C4-2B (cell line): ENCODE measurements around the gene CDYL.
"Not testable (repeated sequence)": the region's sequence is repeated elsewhere in the genome, so short reads cannot be mapped to it uniquely, and the experiment has no call there.

Source experiments
- H3K27ac ChIP-seq: fragments of 450-650 bp; 2 replicates; pipeline ENCODE4 v1.5.1; 2017
- CTCF ChIP-seq: fragments of 450-650 bp; conservative IDR thresholded peaks from 2 replicates; pipeline ENCODE4 v1.5.1; 2017; ENCODE audit warnings: mild to moderate bottlenecking
- ZFX ChIP-seq: fragments of 450-650 bp; IDR thresholded peaks from 2 replicates; pipeline ENCODE4 v1.6.1; 2017

CDYL gene

GRCh38 chr6:4994741-4995140 is 218.5 kb downstream of the CDYL start:
- TF ChIP-seq ZFX (no peak), CTCF (no peak)
- H3K27ac ChIP-seq: no peak overlapping the region

- no peak for TF ChIP-seq ZFX
- no peak overlapping the region for H3K27ac ChIP-seq
Measured at GRCh38 chr6:4997862-4998261, 221.7 kb downstream of the CDYL start.

GRCh38 chr6:4999586-4999985 is 223.4 kb downstream of the CDYL start:
- H3K27ac ChIP-seq: no peak overlapping the region
- TF ChIP-seq ZFX: no peak
- no peak for TF ChIP-seq CTCF

- H3K27ac ChIP-seq: peak within 1 kb of the TSS; percentile 65
- TF ChIP-seq ZFX (peak; percentile 42), CTCF (peak; percentile 94)
Measured at GRCh38 chr6:5003604-5004372, 227.6 kb downstream of the CDYL start, which contains the start of gene RPP40. Gene RPP40, minus strand, starts transcription at chr6:5004037. Its CDS starts 35 bp downstream, at chr6:5004002.

GRCh38 chr6:5004373-5005037 is 228.3 kb downstream of the CDYL start:
- TF ChIP-seq ZFX: no peak
- no peak; the same call in 1 of the 2 replicates for TF ChIP-seq CTCF
- peak overlapping the region; percentile 65 for H3K27ac ChIP-seq

- not testable (repeated sequence) for H3K27ac ChIP-seq
Measured at GRCh38 chr6:5005038-5005433, 228.8 kb downstream of the CDYL start.
